ENCODE results near the gene NUAK2. TPM values are rescaled to one million over a fixed set of nuclear protein-coding genes. Genes with fewer than 3 reads are reported as not detected.
A peak's percentile ranks its signal among the peaks of the same experiment; 100 is the strongest.
"Not testable (repeated sequence)": the region's sequence is repeated elsewhere in the genome, so short reads cannot be mapped to it uniquely, and the experiment has no call there.

The NUAK2 gene
- 49.6 TPM for total RNA-seq

DNA sequence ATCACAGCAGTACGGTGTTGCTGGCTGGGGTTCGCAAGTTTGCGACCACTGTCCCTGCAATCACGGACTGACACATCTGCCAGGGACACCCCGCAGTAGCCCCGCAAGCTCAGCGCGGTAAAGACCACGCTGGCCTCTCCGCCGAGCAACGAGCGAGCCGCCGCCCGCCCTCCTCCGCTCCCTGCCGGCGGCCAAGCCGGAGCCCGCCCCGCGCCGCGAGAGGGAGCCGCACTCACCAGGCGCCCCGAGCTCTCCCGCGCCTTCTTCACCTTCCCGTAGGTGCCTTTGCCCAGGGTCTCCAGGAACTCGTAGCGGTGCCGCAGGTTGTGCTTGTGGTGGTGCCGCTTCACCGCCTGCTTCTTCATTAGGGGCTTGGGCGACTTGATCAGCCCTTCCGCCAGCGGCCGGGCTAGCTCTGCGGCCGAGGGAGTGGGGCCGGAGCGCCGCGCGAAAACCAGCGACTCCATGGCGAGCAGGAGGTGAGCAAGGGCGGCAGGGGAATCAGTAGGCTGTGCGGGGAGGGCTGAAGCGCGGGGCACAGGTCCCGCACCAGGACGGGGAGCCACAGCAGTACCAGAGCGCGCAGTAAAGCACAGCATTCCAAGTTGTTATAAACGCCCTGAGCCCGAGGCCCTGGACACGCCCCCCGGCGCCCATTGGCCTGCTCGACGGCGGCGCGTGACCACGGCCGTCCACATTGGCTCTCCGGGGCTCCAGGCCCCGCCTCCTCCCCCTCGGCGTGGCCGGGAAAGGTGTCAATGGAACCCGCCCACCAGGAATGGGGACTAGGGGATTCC, at the start of gene NUAK2:
Gene NUAK2 (minus strand): TSS at position 584 of the 797 bp plus-strand sequence. CDS start 117 bp downstream, at position 467.
- Histone ChIP-seq H3K4me3 (peak within 1 kb of the TSS; percentile 75 to 78), H3K27me3 (no peaks in the 10 kb centered on the region), H3K36me3 (no peaks in the 10 kb centered on the region), H3K4me1 (peaks cover 44% of the 10 kb centered on the region), H3K27ac (peak within 1 kb of the TSS; percentile 81), H3K9me3 (no peaks in the 10 kb centered on the region)
- intact Hi-C loops (cut with DNase I) = no loop called here
- no peak for DNase-seq (ENCODE audit: extremely low spot score in 2 of 2)
- TF ChIP-seq POLR2AphosphoS5 (IDR thresholded peaks at IDR 0.05; ENCODE audit: insufficient read depth in 1 of 2, low read depth in 1 of 2) = peak; percentile 53 to 80
- TF ChIP-seq CTCF (IDR thresholded peaks at IDR 0.05) = no peak
- peak in 1 of 2 donors; percentile 44 for TF ChIP-seq POLR2A (IDR thresholded peaks at IDR 0.05)

DNA sequence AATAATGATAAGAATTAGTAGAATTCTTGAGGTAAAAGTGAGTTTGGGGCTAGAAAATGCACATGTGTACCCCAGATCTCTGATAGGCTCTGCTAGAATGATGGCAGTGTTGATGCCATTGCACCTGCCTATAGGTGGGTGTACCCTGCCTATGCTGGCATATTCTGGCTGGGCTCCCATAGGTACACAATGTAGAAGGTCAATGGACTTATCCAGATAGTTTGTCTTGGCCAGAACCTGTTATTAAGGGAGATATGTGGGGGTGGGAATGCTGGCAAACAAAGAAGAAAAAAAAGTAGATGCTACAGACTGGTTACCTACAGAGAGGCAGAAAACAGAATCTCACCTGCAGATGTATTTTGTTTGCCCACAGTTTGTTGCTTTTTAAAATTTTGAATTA, 49.2 kb upstream of the NUAK2 start:
- TF ChIP-seq CTCF (IDR thresholded peaks at IDR 0.05) = no peak
- no peak for TF ChIP-seq POLR2AphosphoS5 (IDR thresholded peaks at IDR 0.05; ENCODE audit: insufficient read depth in 1 of 2, low read depth in 1 of 2)
- no peak for TF ChIP-seq POLR2A (IDR thresholded peaks at IDR 0.05)
- no peaks in the 10 kb centered on the region for H3K27me3 ChIP-seq
- H3K4me3 ChIP-seq = no peak overlapping the region
- no peak overlapping the region for H3K27ac ChIP-seq
- DNase-seq (ENCODE audit: extremely low spot score in 2 of 2) = no peak
- no peaks in the 10 kb centered on the region for H3K36me3 ChIP-seq
- H3K9me3 ChIP-seq = no peaks in the 10 kb centered on the region
- intact Hi-C loops (cut with DNase I) = no loop called here
- peaks cover 7% of the 10 kb centered on the region for H3K4me1 ChIP-seq

DNA sequence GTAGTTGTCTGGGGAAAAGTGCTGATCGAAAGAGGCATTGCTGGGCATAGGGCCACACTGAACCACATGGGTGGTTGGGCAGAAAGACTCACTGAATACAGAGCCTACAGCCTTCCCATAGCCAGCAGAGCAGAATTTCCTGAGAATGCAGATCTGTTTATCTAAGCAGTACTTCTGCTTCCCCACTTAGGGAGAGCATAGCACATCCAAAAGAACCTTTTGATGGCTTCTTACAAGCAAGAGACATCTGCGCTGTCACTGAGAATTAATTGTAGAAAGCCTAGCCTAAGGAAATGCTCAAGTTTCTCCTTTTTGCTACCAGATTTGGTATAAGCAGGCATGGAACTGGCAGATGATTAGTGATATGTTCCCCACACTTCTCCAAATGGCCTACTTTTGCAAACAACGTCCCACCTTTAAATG, 48.2 kb upstream of the NUAK2 start:
- no peak overlapping the region for H3K27ac ChIP-seq
- H3K36me3 ChIP-seq = no peaks in the 10 kb centered on the region
- TF ChIP-seq POLR2A (IDR thresholded peaks at IDR 0.05) (no peak), CTCF (IDR thresholded peaks at IDR 0.05) (no peak), POLR2AphosphoS5 (IDR thresholded peaks at IDR 0.05; ENCODE audit: insufficient read depth in 1 of 2, low read depth in 1 of 2) (no peak)
- no peak for DNase-seq (ENCODE audit: extremely low spot score in 2 of 2)
- peaks cover 6% of the 10 kb centered on the region for H3K4me1 ChIP-seq
- no peaks in the 10 kb centered on the region for H3K27me3 ChIP-seq
- intact Hi-C loops (cut with DNase I) = no loop called here
- H3K9me3 ChIP-seq = no peaks in the 10 kb centered on the region
- no peak overlapping the region for H3K4me3 ChIP-seq

GRCh38 chr1:205368478-205368877, 46.9 kb upstream of the NUAK2 start:
- no peak for DNase-seq (ENCODE audit: extremely low spot score in 2 of 2)
- H3K4me3 ChIP-seq = no peak overlapping the region
- H3K4me1 ChIP-seq = peaks cover 6% of the 10 kb centered on the region
- H3K9me3 ChIP-seq = no peaks in the 10 kb centered on the region
- H3K27me3 ChIP-seq = no peaks in the 10 kb centered on the region
- intact Hi-C loops (cut with DNase I) = no loop called here
- no peak for TF ChIP-seq CTCF (IDR thresholded peaks at IDR 0.05)
- H3K36me3 ChIP-seq = no peaks in the 10 kb centered on the region
- no peak overlapping the region for H3K27ac ChIP-seq

- Histone ChIP-seq H3K27ac (no peak overlapping the region), H3K27me3 (no peaks in the 10 kb centered on the region), H3K4me3 (no peak overlapping the region), H3K36me3 (no peaks in the 10 kb centered on the region), H3K4me1 (no peaks in the 10 kb centered on the region), H3K9me3 (no peaks in the 10 kb centered on the region)
- DNase-seq (ENCODE audit: extremely low spot score in 2 of 2) = no peak
- TF ChIP-seq POLR2AphosphoS5 (IDR thresholded peaks at IDR 0.05; ENCODE audit: insufficient read depth in 1 of 2, low read depth in 1 of 2) = no peak
- intact Hi-C loops (cut with DNase I) = no loop called here
Observed at GRCh38 chr1:205365945-205366463, 44.5 kb upstream of the NUAK2 start.

DNA sequence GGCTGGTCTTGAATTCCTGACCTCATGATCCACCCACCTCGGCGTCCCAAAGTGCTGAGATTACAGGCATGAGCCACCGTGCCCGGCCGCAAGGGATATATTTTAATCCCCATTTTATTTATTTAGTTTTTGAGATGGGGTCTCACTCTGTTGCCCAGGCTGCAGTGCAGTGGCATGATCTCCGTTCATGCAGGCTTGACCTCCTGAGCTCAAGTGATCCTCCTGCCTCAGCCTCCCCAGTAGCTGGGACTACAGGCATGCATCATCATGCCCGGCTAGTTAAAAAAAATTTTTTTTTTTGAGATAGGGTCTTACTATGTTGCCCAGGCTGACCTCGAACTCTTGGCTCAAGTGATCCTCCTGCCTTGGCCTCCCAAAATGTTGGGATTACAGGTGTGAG, 43.5 kb upstream of the NUAK2 start:
- intact Hi-C loops (cut with DNase I); H3K4me3 ChIP-seq; H3K4me1 ChIP-seq; H3K27ac ChIP-seq; DNase-seq (ENCODE audit: extremely low spot score in 2 of 2); H3K9me3 ChIP-seq; H3K36me3 ChIP-seq; H3K27me3 ChIP-seq: not testable (repeated sequence)
